ENCODE results near the gene MYT1.

The MYT1 gene

GRCh38 chr20:64253000-64253383 lies 88.7 kb downstream of the MYT1 start:
- no peak for DNase-seq

GRCh38 chr20:64253443-64253842 lies 89.2 kb downstream of the MYT1 start:
- DNase-seq, result no peak

- no peak for DNase-seq
Observed at GRCh38 chr20:64254156-64254555, 89.9 kb downstream of the MYT1 start.

GRCh38 chr20:64254571-64255360 lies 90.5 kb downstream of the MYT1 start:
- DNase-seq, result peak; percentile 5

- peak; percentile 89 for DNase-seq
Observed at GRCh38 chr20:64255361-64256281, 91.4 kb downstream of the MYT1 start, which contains the start of gene PCMTD2. Gene PCMTD2 (plus strand): TSS chr20:64255748. CDS start chr20:64259966, 4,218 bp downstream.

- no peak for DNase-seq
Observed at GRCh38 chr20:64256282-64256935, 92.2 kb downstream of the MYT1 start.

- no peak for DNase-seq
Observed at GRCh38 chr20:64257107-64257757, 93.0 kb downstream of the MYT1 start.

- no peak for DNase-seq
Observed at GRCh38 chr20:64258071-64258823, 94.0 kb downstream of the MYT1 start.

- DNase-seq, result no peak
Observed at GRCh38 chr20:64260239-64260638, 96.0 kb downstream of the MYT1 start.

- DNase-seq, result no peak
Observed at GRCh38 chr20:64261138-64261537, 96.9 kb downstream of the MYT1 start.

GRCh38 chr20:64264091-64264490 lies 99.8 kb downstream of the MYT1 start:
- no peak for DNase-seq

- no peak for DNase-seq
Observed at GRCh38 chr20:64265201-64265600, 100.9 kb downstream of the MYT1 start.

- DNase-seq, result no peak
Observed at GRCh38 chr20:64266988-64267387, 102.7 kb downstream of the MYT1 start.

GRCh38 chr20:64268174-64268573 lies 103.9 kb downstream of the MYT1 start:
- no peak for DNase-seq

- DNase-seq, result no peak
Observed at GRCh38 chr20:64269604-64270411, 105.6 kb downstream of the MYT1 start.

GRCh38 chr20:64271636-64272035 lies 107.4 kb downstream of the MYT1 start:
- no peak for DNase-seq

- no peak for DNase-seq
Observed at GRCh38 chr20:64273109-64273508, 108.9 kb downstream of the MYT1 start.

GRCh38 chr20:64276817-64277216 lies 112.6 kb downstream of the MYT1 start:
- DNase-seq, result no peak

- no peak for DNase-seq
Observed at GRCh38 chr20:64277571-64278316, 113.5 kb downstream of the MYT1 start.

- DNase-seq, result no peak
Observed at GRCh38 chr20:64278317-64278681, 114.0 kb downstream of the MYT1 start.
